HG03139 (cell line): ENCODE data around the gene LETM1.

Experiments used
- ATAC-seq: cut with Tn5 transposase; IDR thresholded peaks from one replicate; pipeline ENCODE4 v1.9.1; 2021; ENCODE audit not compliant: unreplicated experiment

Gene LETM1

GRCh38 chr4:1856071-1856942 is at the start of gene LETM1:
Gene LETM1, minus strand, starts transcription at chr4:1856156. Its CDS starts 206 bp downstream, at chr4:1855950.
- peak; percentile 84 for ATAC-seq

- ATAC-seq: no peak
Measured at GRCh38 chr4:1904042-1904441, 48.1 kb upstream of the LETM1 start.

- no peak for ATAC-seq
Measured at GRCh38 chr4:1903035-1903434, 47.1 kb upstream of the LETM1 start.

- ATAC-seq: no peak
Measured at GRCh38 chr4:1902243-1902642, 46.3 kb upstream of the LETM1 start.

- ATAC-seq: no peak
Measured at GRCh38 chr4:1901127-1901526, 45.2 kb upstream of the LETM1 start.

- ATAC-seq: no peak
Measured at GRCh38 chr4:1900624-1901023, 44.7 kb upstream of the LETM1 start.

GRCh38 chr4:1900087-1900433 is 44.1 kb upstream of the LETM1 start:
- ATAC-seq: no peak

- ATAC-seq: peak; percentile 65
Measured at GRCh38 chr4:1899149-1900086, 43.5 kb upstream of the LETM1 start.

GRCh38 chr4:1898681-1899080 is 42.7 kb upstream of the LETM1 start:
- ATAC-seq: no peak

- no peak for ATAC-seq
Measured at GRCh38 chr4:1898007-1898406, 42.1 kb upstream of the LETM1 start.

- ATAC-seq: no peak
Measured at GRCh38 chr4:1896658-1896991, 40.7 kb upstream of the LETM1 start.

- no peak for ATAC-seq
Measured at GRCh38 chr4:1895971-1896657, 40.2 kb upstream of the LETM1 start.

GRCh38 chr4:1890979-1891570 is 35.1 kb upstream of the LETM1 start:
- ATAC-seq: no peak

- ATAC-seq: no peak
Measured at GRCh38 chr4:1887052-1887451, 31.1 kb upstream of the LETM1 start.

GRCh38 chr4:1885414-1885813 is 29.5 kb upstream of the LETM1 start:
- ATAC-seq: no peak

GRCh38 chr4:1883583-1883982 is 27.6 kb upstream of the LETM1 start:
- no peak for ATAC-seq

GRCh38 chr4:1882850-1883271 is 26.9 kb upstream of the LETM1 start:
- ATAC-seq: no peak

GRCh38 chr4:1880332-1880731 is 24.4 kb upstream of the LETM1 start:
- ATAC-seq: no peak

GRCh38 chr4:1879485-1879884 is 23.5 kb upstream of the LETM1 start:
- ATAC-seq: no peak

- ATAC-seq: no peak
Measured at GRCh38 chr4:1874201-1874600, 18.2 kb upstream of the LETM1 start.

- ATAC-seq: no peak
Measured at GRCh38 chr4:1873776-1874175, 17.8 kb upstream of the LETM1 start.
